Type B pancreatic cell (in vitro differentiated cells): ENCODE measurements around the gene ARHGAP4. TPM values are rescaled to one million over a fixed set of nuclear protein-coding genes. Genes with fewer than 3 reads are reported as not detected.

Experiments
- DNase-seq: peaks from one replicate; pipeline ENCODE4 v3.0.0; 2021; ENCODE audit warnings: mixed read lengths; ENCODE audit not compliant: unreplicated experiment; ENCODE audit errors: extremely low spot score
- H3K27ac Mint-ChIP-seq: 2 replicates; pipeline ENCODE4 v1.8.0; 2021; ENCODE audit warnings: mild to moderate bottlenecking, mixed read lengths
- H3K27me3 Mint-ChIP-seq: 2 replicates; pipeline ENCODE4 v1.8.0; 2021; ENCODE audit warnings: mixed read lengths
- H3K36me3 Mint-ChIP-seq: 2 replicates; pipeline ENCODE4 v1.8.0; 2021; ENCODE audit warnings: mixed read lengths
- H3K4me1 Mint-ChIP-seq: one replicate; pipeline ENCODE4 v1.8.0; 2021; ENCODE audit warnings: mixed read lengths; ENCODE audit not compliant: unreplicated experiment
- H3K4me3 Mint-ChIP-seq: 2 replicates; pipeline ENCODE4 v1.8.0; 2021; ENCODE audit warnings: mild to moderate bottlenecking, mixed read lengths
- H3K9me3 Mint-ChIP-seq: 2 replicates; pipeline ENCODE4 v1.8.0; 2021; ENCODE audit warnings: mixed read lengths
- total RNA-seq: library from RNA; stranded (reverse); gene quantifications from 2 replicates; pipeline ENCODE4 v1.2.1, GENCODE V29; 2021; ENCODE audit warnings: low replicate concordance
- TF ChIP-seq, protein P1 (sequence below): fragments of 200-600 bp; sonication (generic); conservative IDR thresholded peaks from 2 replicates; pipeline ENCODE4 v1.5.0; 2021; ENCODE audit warnings: antibody characterized with exemption, mild to moderate bottlenecking

Gene ARHGAP4
- total RNA-seq, 1 donor from 2014 or later, result 8.8 TPM

DNA sequence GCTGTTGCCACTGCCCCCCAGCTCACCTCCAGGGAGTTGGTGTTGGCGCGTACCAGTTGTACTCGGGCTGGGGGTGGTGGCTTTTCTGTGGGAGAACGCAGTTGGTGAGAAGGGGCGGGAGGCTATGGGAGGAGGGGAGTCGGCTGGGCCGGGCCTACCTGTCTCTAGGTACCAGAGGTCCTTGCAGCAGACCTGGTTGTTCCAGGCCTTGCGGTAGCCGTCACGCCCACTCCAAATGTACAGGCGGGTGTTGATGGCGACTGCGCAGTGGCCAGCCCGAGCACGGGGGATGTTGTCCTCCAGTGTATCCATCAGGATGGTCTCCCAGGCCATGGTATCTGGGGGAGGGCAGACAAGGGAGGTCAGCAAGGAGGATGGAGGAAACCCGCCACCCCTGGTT is 34.0 kb upstream of the ARHGAP4 start:
- Mint-ChIP-seq H3K27me3 (no peaks in the 10 kb centered on the region), H3K9me3 (no peaks in the 10 kb centered on the region), H3K4me3 (no peak overlapping the region), H3K4me1 (no peaks in the 10 kb centered on the region), H3K36me3 (peaks cover 10% of the 10 kb centered on the region), H3K27ac (no peak overlapping the region)
- TF ChIP-seq, protein P1, sequence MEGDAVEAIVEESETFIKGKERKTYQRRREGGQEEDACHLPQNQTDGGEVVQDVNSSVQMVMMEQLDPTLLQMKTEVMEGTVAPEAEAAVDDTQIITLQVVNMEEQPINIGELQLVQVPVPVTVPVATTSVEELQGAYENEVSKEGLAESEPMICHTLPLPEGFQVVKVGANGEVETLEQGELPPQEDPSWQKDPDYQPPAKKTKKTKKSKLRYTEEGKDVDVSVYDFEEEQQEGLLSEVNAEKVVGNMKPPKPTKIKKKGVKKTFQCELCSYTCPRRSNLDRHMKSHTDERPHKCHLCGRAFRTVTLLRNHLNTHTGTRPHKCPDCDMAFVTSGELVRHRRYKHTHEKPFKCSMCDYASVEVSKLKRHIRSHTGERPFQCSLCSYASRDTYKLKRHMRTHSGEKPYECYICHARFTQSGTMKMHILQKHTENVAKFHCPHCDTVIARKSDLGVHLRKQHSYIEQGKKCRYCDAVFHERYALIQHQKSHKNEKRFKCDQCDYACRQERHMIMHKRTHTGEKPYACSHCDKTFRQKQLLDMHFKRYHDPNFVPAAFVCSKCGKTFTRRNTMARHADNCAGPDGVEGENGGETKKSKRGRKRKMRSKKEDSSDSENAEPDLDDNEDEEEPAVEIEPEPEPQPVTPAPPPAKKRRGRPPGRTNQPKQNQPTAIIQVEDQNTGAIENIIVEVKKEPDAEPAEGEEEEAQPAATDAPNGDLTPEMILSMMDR, result no peak
- no peak for DNase-seq

- no peak for DNase-seq
- no peaks in the 10 kb centered on the region for H3K27me3 Mint-ChIP-seq
- no peak overlapping the region for H3K27ac Mint-ChIP-seq
- no peak overlapping the region for H3K4me3 Mint-ChIP-seq
- peaks cover 11% of the 10 kb centered on the region for H3K36me3 Mint-ChIP-seq
- H3K9me3 Mint-ChIP-seq, result no peaks in the 10 kb centered on the region
- TF ChIP-seq, protein P1, result no peak
- H3K4me1 Mint-ChIP-seq, result no peaks in the 10 kb centered on the region
Observed at GRCh38 chrX:153959649-153960048, 33.6 kb upstream of the ARHGAP4 start.

- H3K9me3 Mint-ChIP-seq, result no peaks in the 10 kb centered on the region
- TF ChIP-seq, protein P1, result no peak
- H3K4me1 Mint-ChIP-seq, result no peaks in the 10 kb centered on the region
- H3K36me3 Mint-ChIP-seq, result peaks cover 11% of the 10 kb centered on the region
- no peak for DNase-seq
- no peaks in the 10 kb centered on the region for H3K27me3 Mint-ChIP-seq
- no peak overlapping the region for H3K27ac Mint-ChIP-seq
- no peak overlapping the region for H3K4me3 Mint-ChIP-seq
Observed at GRCh38 chrX:153958605-153959004, 32.5 kb upstream of the ARHGAP4 start.

DNA sequence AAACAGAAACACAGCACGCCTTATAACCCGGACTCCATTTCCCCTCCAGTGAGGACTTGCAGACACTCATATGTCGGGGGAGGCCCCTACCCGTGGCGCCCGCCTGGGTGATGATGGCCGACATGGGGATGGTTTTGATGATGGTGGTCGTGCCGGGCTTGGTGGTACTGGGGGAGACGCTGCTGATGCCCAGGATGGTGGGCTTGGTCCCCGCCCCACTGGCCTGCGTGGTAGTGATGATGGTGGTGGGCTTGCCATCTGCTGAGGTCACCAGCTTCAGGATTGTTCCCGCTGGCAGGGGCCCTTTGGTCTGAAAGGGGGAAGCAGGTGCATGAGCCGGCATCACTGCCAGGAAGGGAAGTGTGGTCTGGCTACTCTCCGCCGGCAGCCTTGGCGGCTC is 31.2 kb upstream of the ARHGAP4 start:
- no peak overlapping the region for H3K4me3 Mint-ChIP-seq
- H3K4me1 Mint-ChIP-seq, result no peaks in the 10 kb centered on the region
- H3K27ac Mint-ChIP-seq, result no peak overlapping the region
- no peaks in the 10 kb centered on the region for H3K9me3 Mint-ChIP-seq
- no peak for DNase-seq
- H3K27me3 Mint-ChIP-seq, result no peaks in the 10 kb centered on the region
- peaks cover 7% of the 10 kb centered on the region for H3K36me3 Mint-ChIP-seq
- TF ChIP-seq, protein P1, result no peak

- Mint-ChIP-seq H3K36me3 (peaks cover 7% of the 10 kb centered on the region), H3K9me3 (no peaks in the 10 kb centered on the region), H3K27ac (no peak overlapping the region), H3K27me3 (no peaks in the 10 kb centered on the region), H3K4me3 (no peak overlapping the region), H3K4me1 (no peaks in the 10 kb centered on the region)
- TF ChIP-seq, protein P1, result no peak
- no peak for DNase-seq
Observed at GRCh38 chrX:153956044-153956907, 30.2 kb upstream of the ARHGAP4 start.
